HG03108 (cell line): ENCODE measurements around the gene SMG6.
"Not testable (repeated sequence)": the region's sequence is repeated elsewhere in the genome, so short reads cannot be mapped to it uniquely, and the experiment has no call there.

Experiments used
- ATAC-seq: cut with Tn5 transposase; IDR thresholded peaks from one replicate; pipeline ENCODE4 v1.9.1; 2021; ENCODE audit warnings: moderate library complexity; ENCODE audit not compliant: unreplicated experiment

SMG6 gene

GRCh38 chr17:2309338-2310154 lies 6.0 kb upstream of the SMG6 start:
- ATAC-seq = no peak

GRCh38 chr17:2304931-2305330 lies 1.3 kb upstream of the SMG6 start:
- ATAC-seq = no peak

- no peak for ATAC-seq
These were observed 794 bp downstream of the SMG6 start for GRCh38 chr17:2302778-2303203.

DNA sequence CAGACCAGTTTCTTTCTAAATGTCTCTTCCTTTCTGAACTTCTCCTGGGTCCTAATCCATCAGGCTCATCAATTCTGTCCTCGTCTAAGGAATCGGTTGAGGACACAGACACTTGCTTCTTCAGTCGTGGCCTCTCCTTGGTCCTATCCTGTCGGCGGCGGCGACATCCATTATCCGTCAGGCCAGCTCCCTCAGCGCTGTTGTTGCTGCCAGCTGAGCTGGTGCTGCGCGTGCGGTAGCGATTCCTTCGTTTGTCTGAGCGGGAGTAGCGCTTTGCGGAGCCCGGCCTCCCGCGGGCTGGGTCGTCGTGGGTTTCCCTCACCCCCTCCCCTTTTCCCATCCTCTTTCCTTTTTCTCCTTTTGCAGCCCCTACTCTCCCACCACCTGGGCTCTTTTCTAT lies 3.8 kb downstream of the SMG6 start:
- no peak for ATAC-seq

- ATAC-seq = no peak
These were observed 4.4 kb downstream of the SMG6 start for GRCh38 chr17:2299136-2299535.

- no peak for ATAC-seq
These were observed 6.6 kb downstream of the SMG6 start for GRCh38 chr17:2297023-2297422.

- ATAC-seq = no peak
These were observed 8.0 kb downstream of the SMG6 start for GRCh38 chr17:2295575-2295974.

DNA sequence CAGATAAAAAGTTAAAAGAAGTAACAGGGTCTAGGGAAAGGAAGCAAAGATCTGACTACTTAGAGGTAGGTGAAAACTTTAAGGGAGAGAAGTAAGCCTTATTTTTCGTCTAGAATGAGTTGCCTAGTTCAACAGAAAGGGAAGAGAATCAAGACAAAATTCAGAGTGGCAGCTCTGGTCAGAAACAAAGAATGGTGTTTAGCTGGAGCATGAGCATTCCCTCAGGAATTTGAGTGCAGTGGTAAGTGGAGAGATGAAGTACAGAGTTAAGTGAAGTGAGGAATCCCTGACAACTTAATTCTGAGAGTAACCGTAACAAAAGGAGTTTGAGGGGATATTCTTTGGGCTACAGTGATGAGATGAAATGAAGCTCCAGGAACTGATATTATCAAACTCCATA lies 11.5 kb downstream of the SMG6 start:
- ATAC-seq = no peak

- ATAC-seq = no peak
These were observed 13.6 kb downstream of the SMG6 start for GRCh38 chr17:2289878-2290478.

- ATAC-seq = no peak
These were observed 20.3 kb downstream of the SMG6 start for GRCh38 chr17:2283302-2283701.

DNA sequence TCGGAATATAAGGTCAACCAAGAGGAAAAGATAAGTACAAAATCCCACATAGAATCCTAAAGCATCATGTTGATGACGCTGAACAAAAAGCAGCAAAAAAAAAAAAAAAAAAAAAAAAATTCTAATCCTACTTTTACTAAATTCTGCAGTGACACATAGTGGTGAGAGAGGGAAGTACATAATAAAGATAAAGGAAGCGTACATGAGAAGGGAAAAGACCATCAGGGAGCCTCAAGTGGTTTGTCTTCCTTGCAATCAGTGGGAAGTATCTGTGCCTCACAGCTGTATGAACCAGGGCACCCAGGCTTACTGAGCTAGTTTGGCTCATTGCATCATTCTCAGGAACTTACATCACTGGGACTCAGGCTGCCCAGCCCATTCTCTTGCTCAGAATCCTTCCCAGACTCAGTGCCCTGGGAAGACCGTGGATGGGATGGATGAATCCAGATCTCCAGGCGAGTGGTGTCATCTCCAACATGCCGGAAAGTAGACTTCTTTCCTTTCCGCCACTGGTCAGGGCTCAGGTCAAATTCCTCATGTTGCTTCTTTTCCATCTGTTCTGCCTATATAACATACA lies 21.2 kb downstream of the SMG6 start:
- ATAC-seq = no peak

- no peak for ATAC-seq
These were observed 23.9 kb downstream of the SMG6 start for GRCh38 chr17:2279707-2280106.

GRCh38 chr17:2277429-2278170 lies 26.0 kb downstream of the SMG6 start:
- no peak for ATAC-seq

GRCh38 chr17:2275722-2276121 lies 27.9 kb downstream of the SMG6 start:
- no peak for ATAC-seq

DNA sequence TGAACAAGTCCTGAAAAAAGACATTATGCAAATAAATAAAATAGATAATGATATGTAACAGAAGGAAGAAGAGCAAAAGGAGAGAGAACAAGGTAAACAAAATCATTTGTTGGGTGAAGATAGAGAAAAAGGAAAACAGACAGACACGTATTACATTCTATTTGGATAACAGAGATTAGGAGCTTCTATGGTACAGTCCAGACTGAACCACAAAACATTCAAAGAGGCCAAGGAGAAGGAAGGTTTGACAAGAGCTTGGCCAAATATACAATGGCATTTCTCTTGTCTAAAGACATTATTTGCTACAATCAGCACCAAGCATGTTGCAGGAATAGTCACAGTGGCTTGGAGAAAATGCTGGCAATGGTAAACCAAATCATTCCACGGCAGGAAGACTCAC lies 29.2 kb downstream of the SMG6 start:
- ATAC-seq = no peak

GRCh38 chr17:2271985-2272702 lies 31.4 kb downstream of the SMG6 start:
- no peak for ATAC-seq

GRCh38 chr17:2267354-2267753 lies 36.2 kb downstream of the SMG6 start:
- ATAC-seq = no peak

- peak; percentile 8 for ATAC-seq
These were observed 36.7 kb downstream of the SMG6 start for GRCh38 chr17:2266865-2267228.

- peak; percentile 70 for ATAC-seq
These were observed 37.3 kb downstream of the SMG6 start for GRCh38 chr17:2266045-2266864.

- not testable (repeated sequence) for ATAC-seq
These were observed 38.4 kb downstream of the SMG6 start for GRCh38 chr17:2265166-2265565.
